ENCODE results near the gene TRABD2B. TPM values are rescaled to one million over a fixed set of nuclear protein-coding genes. Genes with fewer than 3 reads are reported as not detected.

The TRABD2B gene
- total and polyA plus RNA-seq, 2 of the 4 experiments (the other 2 are of a cell fraction), result not detected

- intact Hi-C loops (cut with micrococcal nuclease), result no loop called here
- ATAC-seq (ENCODE audit: low read depth) (no peak), DNase-seq (no peak)
- no TSS peak for BruUV-seq (replicated peaks)
- POLR2A ChIA-PET (ENCODE audit: unreplicated experiment), result no interaction called here
- Histone ChIP-seq H3K27me3 (ENCODE audit: control insufficient read depth, insufficient read depth, low read length) (no peaks in the 10 kb centered on the region), H2BK15ac (ENCODE audit: low read depth, low read length) (no peak overlapping the region), H3K4ac (ENCODE audit: low read depth, low read length) (no peak overlapping the region), H3K14ac (replicated peaks; ENCODE audit: low read depth, low read length) (no peak overlapping the region), H3K9me1 (ENCODE audit: insufficient read depth, low read length) (no peaks in the 10 kb centered on the region), H3K4me3 (ENCODE audit: insufficient read depth, low read depth, low read length) (no peak overlapping the region), H4K20me1 (ENCODE audit: insufficient read depth, low read length) (no peaks in the 10 kb centered on the region), H2AK9ac (replicated peaks; ENCODE audit: low read depth, low read length, poor library complexity) (no peak overlapping the region), H3K36me3 (ENCODE audit: control insufficient read depth, insufficient read depth, low read length) (no peaks in the 10 kb centered on the region), H2BK120ac (ENCODE audit: low read depth, low read length) (no peak overlapping the region), H3K27ac (ENCODE audit: insufficient read depth, low read length) (no peak overlapping the region), H2AK5ac (ENCODE audit: low read depth, low read length) (no peak overlapping the region), H4K5ac (ENCODE audit: low read depth, low read length) (no peak overlapping the region), H3K79me1 (ENCODE audit: low read depth in 1 of 2, low read length in 2 of 2) (no peaks in the 10 kb centered on the region), H3K23ac (ENCODE audit: low read depth, low read length) (no peak overlapping the region), H4K8ac (ENCODE audit: low read depth in 2 of 2, low read length in 2 of 2) (no peak overlapping the region), H2BK5ac (ENCODE audit: low read depth, low read length, poor library complexity, severe bottlenecking) (no peak overlapping the region), H3K9ac (ENCODE audit: low read depth, low read length) (no peak overlapping the region), H3K4me2 (ENCODE audit: low read depth, low read length) (no peak overlapping the region), H3K4me1 (ENCODE audit: control insufficient read depth, insufficient read depth, low read length) (no peaks in the 10 kb centered on the region), H2AFZ (replicated peaks; ENCODE audit: low read length, poor library complexity) (no peak overlapping the region), H4K91ac (ENCODE audit: insufficient read depth, low read depth, low read length) (no peak overlapping the region), H2BK20ac (ENCODE audit: low read depth, low read length) (no peak overlapping the region), H3K9me3 (ENCODE audit: control insufficient read depth, insufficient read depth, low read length) (no peaks in the 10 kb centered on the region), H3K56ac (ENCODE audit: extremely low read depth, insufficient read depth, low read length) (no peak overlapping the region), H3K18ac (ENCODE audit: low read depth, low read length) (no peak overlapping the region)
- CTCF ChIA-PET, result no interaction called here
- dilution Hi-C loops (cut with HindIII; ENCODE audit: low sequenced_read_pairs, unreplicated experiment), result no loop called here
- in situ Hi-C loops (cut with MboI; ENCODE audit: low sequenced_read_pairs), result no loop called here
- TF ChIP-seq CHD1 (IDR thresholded peaks at IDR 0.05; ENCODE audit: low read depth, low read length) (no peak), FOS (IDR thresholded peaks at IDR 0.05; ENCODE audit: low read depth, low read length) (no peak), USF2 (IDR thresholded peaks at IDR 0.05; ENCODE audit: low read depth, low read length) (no peak), MXI1 (IDR thresholded peaks at IDR 0.05; ENCODE audit: borderline replicate concordance, low read depth, low read length) (no peak), RCOR1 (IDR thresholded peaks at IDR 0.05; ENCODE audit: insufficient replicate concordance, low read length) (no peak), ELK1 (IDR thresholded peaks at IDR 0.05; ENCODE audit: borderline replicate concordance, low read depth, low read length) (no peak)
Observed at GRCh38 chr1:48035371-48036141, 38.4 kb upstream of the TRABD2B start.
